GM12891 (cell line): ENCODE data around the gene DUSP21.
"Not testable (repeated sequence)": the region's sequence is repeated elsewhere in the genome, so short reads cannot be mapped to it uniquely, and the experiment has no call there.

ENCODE experiments used
- POLR2A ChIP-seq: IDR thresholded peaks from 2 replicates; pipeline ENCODE4 v1.6.1; 2011; ENCODE audit warnings: low read depth, low read length, control low read depth
- POLR2AphosphoS5 ChIP-seq: IDR thresholded peaks from 2 replicates; pipeline ENCODE4 v1.6.1; 2011; ENCODE audit warnings: low read depth, low read length, control low read depth
- SPI1 ChIP-seq: IDR thresholded peaks from 2 replicates; pipeline ENCODE4 v1.6.1; 2011; ENCODE audit warnings: low read depth, low read length, control low read depth
- TAF1 ChIP-seq: IDR thresholded peaks from 2 replicates; pipeline ENCODE4 v1.6.1; 2011; ENCODE audit warnings: low read depth, low read length, control low read depth

DNA sequence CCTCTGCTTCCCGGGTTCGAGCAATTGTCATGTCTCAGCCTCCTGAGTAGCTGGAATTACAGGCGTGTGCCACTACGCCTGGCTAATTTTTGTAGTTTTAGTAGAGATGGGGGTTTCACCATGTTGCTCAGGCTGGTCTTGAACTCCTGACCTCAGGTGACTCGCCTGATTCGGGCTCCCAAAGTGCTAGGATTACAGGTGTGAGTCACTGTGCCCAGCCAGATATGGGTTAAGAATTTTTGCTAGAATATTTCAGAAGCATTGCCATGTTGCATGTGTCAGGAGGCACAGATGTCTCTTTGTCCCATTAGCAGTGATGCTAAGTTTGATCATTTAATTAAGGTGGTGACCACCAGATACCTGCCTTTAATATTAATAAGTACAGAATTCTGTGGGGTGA is 7.1 kb downstream of the DUSP21 start:
- not testable (repeated sequence) for TF ChIP-seq POLR2A, TAF1, POLR2AphosphoS5, SPI1
